A204.1 (cell line): ENCODE data around the gene MAP2K7.
"Not testable (repeated sequence)": the region's sequence is repeated elsewhere in the genome, so short reads cannot be mapped to it uniquely, and the experiment has no call there.

Source experiments
- FAIRE-seq: peaks from 2 replicates; lab custom pipeline; 2012; peaks lifted over from hg19 to GRCh38; lab: Jason Lieb, UNC

Gene MAP2K7

DNA sequence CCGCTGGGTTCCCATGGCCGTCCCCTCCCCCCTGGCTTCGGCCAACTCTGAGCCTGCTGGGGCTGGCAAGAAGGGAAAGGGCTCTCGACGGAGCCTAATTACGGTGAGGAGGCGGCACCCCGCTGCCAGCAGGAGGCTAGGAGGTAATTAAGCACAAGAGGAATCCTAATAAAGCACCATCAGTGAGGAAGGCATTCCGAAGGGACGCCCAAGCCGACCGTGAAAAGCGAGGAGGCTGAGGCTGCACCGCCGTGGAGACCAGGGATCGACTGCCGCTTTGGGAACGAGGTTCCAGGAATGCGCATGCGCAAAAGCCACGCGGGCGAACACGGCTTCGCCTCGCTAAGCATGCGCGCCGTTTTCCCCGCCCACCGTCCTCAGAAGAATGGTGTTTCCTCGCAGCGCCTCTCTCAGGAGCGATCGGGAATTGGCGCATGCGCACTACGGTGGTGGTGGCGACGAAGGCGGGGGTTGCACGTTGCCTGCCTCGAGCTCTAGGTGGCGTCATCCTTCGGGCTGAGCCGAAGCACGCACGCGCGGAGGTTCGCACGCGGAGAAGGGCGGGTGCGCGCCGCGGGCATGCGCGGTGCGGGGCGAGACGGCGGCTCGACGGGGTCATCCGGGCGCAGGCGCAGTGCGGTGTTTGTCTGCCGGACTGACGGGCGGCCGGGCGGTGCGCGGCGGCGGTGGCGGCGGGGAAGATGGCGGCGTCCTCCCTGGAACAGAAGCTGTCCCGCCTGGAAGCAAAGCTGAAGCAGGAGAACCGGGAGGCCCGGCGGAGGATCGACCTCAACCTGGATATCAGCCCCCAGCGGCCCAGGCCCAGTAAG is at the start of gene MAP2K7:
Gene MAP2K7, plus strand, starts transcription at position 634 of the 830 bp plus-strand sequence. Its CDS starts 68 bp downstream, at position 702.
- FAIRE-seq: peak; percentile 97

DNA sequence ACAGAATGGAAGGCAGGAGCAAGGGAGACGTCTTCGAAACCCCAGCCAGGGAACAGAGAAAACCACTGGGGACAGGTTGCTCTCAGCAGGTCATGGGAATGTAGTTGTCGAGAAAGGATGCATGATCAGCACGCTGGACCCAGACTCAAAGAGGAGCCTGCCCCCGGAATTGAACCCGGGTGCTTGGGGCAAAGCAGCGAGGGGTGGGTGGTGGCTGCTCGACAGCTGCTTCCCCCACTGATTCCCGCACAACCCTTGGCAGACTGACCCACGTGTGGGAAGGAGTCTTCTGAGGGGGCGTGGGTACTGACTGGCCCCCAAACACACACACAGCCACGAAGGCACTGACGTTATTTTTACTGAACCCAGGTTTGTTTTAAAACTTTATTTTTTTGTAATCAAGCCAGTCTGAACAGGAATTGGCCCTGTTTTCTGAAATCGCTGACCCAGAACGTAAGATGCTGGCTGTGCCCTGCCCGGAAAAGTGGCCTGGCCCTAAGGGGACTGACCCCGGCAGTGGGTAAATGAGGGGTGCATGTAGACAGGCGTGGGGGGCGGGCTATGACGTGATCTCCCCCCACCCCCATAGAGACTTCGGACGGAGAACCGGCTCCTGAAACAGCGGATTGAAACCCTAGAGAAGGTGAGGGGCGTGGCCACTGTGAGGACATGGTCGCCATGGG is 48.1 kb upstream of the MAP2K7 start:
- FAIRE-seq: no peak

DNA sequence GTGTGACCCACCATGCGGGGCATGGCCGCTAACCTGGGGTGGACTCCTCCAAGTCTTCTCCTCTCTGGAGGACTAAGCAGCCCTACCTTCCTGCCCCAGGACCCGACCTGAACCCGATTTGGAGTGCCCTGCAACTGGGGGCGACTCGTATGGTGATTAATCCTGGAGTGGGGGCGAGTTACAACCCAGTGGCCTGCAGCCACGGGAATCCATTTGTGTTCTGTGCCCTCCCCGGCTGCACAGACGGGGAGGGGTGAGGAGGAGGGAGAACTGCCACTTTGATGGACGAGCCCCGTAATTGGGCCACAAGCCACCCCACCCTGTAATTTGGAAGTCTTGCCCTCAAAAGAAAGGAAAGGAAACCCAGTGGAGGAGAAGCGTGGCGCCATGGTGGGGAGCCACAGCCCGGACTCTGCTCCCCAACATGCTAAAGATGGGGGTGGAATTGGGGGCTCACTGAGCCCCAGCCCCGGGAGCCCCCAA is 47.5 kb upstream of the MAP2K7 start:
- FAIRE-seq: no peak

DNA sequence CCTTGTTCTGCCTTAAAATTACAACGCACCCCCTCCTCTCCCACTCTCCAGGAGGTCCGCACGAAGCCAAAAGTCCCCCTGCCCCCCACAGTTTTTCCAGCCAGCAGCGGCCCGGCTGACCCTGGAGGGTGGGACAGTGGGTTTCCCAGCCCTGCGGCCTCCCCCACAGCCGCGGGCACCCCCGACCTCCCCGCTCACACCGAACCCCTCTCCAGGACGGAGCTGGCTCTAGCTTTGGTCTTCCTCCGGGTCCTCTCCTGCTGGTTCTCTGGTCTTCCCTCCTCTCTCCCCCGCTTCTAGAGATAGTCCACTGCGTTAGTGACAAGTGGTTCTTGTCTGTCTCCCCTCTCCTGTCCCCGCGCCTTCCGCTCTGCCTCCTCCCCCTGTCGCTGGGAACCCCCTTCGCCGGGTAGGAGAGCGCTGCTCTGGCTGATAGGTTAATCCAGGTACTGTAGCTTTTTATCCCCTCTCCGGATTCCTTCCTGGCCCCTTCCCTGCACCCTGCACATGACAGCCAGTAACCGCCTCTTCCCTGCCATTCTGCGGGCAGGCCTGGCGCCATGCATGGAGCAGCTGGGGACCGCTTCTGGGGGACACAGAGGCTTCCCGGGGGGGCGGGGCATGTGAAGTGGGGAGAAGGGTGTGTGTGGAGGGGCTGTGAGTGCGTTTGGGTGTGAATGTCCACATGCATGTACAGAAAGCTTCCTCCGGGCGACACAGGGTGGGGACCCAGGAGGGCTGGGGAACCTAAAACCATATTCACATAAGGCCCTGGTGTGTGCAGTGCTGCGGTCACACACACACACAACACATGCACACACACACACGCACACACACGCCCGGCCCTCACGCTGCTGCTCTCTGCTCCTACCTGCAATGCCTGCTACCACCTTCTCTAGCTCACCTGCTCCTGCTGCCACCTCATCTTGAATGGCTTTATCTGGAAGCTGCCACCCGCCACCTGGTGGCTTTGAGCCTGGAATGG is 46.7 kb upstream of the MAP2K7 start:
- FAIRE-seq: no peak

DNA sequence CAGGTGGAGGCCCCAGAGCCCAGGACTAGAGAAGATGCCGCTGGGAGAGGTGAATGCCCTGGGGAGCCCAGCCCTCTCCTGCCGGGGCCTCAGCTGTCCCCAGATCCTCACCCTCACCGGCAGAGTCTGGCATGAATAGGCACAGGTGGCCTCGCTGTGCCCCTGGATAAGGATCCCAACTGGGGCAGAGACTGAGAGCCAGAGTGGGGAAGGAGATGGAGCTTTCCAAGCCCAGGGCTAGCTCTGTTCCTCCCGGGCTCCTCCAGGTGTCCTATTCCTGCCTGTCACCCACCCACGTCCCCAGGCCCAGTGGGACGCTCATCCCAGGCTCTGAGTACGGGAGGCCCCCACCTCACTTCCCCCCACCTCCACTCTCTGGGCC is 46.0 kb upstream of the MAP2K7 start:
- FAIRE-seq: no peak

DNA sequence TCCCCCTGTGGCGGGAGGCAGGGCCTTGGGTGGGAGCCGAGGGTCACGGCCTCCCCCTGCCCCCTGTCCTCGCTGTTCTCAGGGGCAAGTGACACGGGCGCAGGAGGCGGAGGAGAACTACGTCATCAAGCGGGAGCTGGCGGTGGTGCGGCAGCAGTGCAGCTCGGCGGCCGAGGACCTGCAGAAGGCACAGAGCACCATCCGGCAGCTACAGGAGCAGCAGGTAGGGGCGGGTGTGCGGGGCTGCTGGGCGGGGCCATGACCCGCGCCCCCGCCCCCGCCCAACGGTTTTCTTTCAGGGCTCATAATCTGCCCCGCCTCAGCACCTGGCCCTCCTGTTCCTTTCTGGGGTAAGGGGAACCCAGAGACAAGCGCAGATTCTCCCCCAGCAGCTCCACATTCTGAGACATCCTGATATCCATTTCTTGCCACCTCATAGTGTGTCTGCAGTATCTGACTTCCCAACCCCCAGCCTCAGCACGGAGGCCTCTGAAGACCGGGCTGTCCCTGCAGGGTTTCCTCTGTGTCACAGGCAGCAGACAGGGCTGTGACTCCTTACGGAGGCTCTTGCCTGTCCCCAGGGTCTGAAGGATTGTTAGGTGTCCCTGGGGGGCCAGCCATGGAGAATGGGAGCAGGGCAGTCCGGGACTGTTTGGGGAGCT is 45.4 kb upstream of the MAP2K7 start:
- FAIRE-seq: no peak

DNA sequence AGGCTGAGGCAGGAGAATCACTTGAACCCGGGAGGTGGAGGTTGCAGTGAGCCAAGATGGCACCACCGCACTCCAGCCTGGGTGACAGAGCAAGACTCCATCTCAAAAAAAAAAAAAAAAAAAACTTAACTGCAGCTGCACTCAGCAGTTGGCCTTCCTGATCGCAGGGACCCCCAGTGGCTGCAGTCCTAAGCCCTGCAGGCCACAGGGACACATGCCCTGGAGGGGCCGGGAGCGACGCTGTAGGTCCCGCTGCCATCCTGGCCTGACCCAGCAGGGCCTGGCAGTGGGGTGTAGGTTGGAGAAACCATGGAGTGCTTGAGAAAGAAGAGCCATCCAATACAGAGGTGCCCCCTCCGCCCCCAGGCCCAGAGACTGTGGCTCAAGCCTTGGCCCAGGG is 44.6 kb upstream of the MAP2K7 start:
- FAIRE-seq: not testable (repeated sequence)

DNA sequence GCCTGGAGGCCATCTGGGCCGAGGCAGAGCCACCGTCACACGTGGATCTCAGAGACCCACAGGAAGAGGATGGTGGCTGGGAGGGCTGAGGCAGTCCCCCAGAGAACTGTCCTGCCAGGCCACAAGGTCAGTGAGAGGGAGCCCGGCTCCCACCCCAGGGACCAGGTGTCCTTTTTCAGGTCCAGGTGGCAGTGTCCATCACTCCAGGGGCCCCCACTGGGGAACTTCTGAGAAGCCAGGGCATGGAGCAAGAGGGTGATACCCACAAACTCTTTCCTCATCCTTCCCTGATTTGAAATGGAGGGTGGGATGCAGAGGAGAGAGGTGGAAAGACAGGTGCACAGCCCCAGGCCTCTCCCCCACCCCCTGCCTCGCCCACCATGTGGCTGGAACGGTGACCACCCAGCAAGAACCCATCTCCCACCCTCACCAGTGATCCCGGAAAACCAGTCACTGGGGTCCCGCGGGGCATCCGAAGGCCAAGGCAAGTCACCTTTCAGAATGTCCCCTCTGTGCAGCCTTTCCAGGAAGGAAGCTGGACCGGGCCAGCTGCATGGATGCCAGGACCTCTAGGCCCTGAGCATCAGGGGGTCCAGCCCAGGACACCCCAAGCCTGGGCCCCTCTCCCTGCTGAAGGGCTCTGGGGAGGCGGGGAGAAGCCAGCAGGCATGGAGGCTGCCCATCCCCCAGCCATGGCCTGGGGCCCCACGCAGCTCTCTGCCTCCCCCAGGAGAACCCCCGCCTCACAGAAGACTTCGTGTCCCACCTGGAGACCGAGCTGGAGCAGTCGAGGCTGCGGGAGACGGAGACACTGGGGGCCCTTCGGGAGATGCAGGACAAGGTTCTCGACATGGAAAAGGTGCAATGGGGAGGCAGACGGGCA is 43.6 kb upstream of the MAP2K7 start:
- no peak for FAIRE-seq

DNA sequence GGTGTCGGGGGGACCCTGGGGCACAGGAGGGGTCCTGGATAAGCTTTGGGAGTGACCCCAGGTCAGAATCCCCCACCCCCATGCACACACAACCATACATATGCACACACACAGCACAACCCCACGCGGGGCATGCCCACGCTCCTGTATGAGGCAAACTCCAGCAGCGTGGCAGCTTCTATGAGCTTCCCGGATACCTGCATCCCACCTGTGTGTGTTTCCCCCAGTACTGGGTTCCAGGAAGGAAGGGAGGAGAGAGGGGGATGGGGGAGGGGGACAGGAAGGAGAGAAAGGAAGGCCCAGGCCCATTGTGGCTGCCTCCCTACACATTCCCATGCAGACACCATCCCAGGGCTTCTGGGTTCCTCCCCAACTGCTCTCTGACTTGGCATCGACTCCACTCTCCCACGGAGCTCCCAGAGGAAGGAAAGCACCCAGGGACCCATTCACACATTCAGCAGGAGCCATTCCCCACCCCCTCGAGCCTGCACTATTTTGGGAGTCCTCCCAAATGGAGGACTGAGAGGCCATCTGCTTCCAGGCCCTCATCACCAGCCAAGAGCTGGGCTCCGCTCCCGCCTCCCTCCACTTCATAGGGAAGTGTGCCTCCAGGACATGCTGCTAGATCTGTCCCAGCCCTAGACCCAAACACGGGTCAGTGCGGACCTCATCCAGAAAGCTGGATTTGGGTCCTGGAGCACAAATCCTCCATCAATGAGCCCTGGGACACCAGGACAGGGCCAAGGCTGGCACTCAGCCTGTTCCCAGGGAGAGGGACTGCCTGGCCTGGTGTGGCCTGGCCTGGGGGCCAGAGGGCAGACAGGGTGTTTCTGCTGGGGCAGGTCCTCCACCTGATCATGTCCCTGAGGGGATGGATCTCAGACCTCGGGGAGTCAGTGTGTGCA is 42.7 kb upstream of the MAP2K7 start:
- FAIRE-seq: no peak

DNA sequence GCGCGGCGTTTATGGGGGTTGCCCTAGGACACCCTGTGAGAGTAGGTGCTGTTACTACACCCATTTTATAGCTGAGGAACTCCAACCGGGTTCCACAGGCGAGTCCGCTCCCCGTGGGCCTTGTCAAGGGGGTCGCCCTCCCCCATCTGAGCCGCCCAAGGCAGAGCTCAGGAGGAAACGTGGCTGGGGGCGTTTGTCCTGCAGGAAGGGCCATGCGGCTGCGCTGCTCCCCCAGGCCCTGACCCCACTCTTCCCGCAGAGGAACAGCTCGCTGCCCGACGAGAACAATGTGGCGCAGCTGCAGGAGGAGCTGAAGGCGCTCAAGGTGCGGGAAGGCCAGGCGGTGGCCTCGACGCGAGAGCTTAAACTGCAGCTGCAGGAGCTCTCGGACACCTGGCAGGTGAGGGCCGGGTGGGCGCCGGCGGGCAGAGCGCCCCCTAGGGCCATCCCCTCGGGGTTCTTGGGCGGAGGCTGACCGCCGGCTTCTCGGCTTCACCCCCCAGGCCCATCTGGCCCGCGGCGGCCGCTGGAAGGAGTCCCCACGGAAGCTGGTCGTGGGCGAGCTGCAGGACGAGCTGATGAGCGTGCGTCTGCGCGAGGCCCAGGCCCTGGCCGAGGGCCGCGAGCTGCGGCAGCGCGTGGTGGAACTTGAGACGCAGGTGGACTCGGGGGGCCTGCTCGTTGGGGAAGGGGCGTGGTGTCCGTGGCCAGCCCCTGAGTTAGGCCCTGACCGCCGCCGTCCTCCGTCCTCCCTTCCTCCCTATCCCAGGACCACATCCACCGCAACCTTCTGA is 41.9 kb upstream of the MAP2K7 start:
- no peak for FAIRE-seq

DNA sequence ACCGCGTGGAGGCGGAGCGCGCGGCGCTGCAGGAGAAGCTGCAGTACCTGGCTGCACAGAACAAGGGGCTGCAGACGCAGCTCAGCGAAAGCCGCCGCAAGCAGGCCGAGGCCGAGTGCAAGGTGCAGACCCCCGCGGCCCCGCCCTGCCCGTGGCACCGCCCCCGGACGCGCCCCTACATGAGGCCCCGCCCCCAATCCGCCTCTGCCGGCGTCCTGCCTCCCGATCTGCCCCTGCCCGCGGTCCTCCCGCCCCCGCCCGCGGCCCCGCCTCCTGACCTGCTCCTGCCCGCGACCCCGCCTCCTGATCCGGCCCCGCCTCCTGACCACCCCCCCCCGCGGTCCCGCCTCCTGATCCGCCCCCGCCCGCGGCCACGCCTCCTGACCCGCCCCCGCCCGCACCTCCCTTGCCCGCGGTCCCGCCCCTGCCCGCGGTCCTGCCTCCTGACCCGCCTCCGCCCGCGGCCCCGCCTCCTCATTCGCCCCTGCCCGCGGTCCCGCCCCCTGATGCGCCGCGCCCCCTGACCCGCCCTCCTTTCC is 41.2 kb upstream of the MAP2K7 start:
- FAIRE-seq: no peak

DNA sequence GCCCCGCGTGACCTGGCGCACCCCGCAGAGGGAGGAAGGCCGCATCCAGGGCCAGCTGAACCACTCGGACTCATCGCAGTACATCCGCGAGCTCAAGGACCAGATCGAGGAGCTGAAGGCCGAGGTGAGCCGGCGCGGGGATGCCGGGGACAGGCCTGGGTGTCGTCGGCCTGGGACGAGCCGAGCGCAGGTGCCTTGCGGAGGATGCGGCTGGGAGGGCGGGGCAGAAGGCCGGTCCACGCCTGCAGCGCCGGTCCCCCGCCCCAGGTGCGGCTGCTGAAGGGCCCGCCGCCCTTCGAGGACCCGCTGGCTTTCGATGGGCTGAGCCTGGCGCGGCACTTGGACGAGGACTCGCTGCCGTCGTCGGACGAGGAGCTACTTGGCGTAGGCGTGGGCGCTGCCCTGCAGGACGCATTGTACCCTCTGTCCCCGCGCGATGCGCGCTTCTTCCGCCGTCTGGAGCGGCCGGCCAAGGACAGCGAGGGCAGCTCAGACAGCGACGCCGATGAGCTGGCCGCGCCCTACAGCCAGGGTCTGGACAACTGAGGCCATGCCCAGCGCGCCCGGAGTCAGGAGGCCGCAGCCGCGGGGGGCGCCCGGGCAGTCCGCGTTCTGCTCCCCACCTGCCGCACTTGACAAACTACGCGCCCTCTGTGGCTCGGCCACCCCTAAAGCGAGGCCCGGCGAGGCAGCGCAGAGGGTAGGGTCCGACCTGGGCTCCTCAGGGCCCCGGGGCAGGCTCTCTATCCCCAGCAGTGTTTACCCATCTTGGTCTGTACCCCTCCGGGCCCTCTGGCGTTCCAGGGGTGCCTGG is 40.3 kb upstream of the MAP2K7 start:
- FAIRE-seq: no peak

DNA sequence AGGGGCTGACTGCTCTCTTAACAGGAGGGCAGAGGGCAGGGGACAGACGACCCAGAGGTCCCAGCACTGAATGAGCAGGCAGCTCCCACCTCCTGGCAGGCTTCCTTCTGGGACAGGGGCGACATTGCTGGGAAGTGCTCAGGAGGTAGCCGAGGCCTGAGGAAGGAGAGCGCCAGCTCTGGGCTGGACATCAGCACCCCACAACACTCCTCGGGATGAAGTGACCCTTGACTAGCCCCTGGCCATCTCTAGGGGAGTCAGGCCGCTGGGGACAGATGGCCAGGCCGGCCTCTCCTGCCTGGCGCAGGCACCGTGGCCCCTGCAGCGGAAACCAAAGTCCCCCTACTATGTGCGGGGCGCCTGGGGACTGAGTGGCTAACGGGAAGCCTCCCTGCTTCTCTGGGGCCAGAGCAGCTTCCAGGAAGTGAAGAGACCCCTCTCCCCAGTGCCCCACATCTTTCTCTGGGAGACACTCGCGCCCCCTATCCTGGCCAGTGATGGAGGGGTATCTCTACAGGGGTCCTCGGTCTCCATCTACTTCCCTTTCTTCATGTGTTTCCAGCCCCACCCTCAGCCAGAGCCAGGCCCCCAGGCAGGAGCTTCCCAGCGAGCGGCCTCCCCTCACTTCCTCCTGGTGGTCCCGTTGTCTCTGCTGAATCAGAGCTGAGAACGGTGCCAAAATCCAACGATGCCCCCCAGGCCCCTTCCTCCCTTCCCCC is 39.5 kb upstream of the MAP2K7 start:
- no peak for FAIRE-seq

DNA sequence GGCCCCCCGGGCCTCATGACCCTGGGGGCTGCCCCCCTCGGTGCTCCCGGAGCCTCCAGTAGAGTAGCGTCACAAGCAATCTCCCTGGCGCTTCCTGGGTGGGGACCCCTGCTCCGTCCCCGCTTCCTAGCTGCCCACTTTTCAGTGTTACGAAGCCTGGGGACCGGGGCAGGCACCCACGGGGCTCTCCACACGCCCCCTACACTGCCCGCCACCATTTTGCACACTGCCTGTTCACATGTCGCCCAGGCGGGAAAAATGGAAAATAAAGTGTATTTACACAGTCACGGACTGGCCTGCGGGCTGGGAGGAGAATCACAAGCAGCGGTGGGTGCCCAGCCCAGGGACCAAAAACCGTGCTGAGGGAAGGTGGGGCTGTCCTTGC is 39.0 kb upstream of the MAP2K7 start:
- FAIRE-seq: no peak

DNA sequence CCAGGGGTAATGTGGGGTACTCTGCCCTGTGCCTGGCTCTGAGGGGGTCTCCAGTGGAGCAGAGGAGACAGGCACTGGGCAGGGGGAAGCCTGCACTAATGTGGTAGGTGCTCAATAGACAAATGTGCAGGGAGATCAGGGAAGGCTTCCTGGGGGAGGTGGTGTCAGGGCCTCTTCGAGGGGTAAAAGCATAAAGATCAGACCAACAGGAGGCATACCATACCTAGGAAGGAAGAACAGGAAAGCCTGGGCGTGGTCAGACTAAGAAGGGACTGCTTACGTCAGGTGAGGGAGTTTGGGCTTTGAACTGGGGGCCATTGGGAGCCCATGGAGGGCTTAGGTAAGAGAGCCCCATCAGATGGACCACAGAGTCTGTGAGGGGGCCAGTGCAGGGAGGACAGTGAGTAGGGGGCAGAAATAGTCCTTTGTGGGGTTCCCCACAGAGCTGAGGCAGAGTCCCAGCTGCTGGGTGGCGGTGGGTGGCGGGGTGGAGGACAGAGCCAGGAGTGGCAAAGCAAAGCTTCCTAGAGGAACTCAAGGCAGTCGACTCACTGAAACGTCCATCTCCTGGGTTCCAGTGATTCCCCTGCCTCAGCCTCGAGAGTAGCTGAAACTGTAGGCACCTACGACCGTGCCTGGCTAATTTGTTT is 38.3 kb upstream of the MAP2K7 start:
- FAIRE-seq: no peak

DNA sequence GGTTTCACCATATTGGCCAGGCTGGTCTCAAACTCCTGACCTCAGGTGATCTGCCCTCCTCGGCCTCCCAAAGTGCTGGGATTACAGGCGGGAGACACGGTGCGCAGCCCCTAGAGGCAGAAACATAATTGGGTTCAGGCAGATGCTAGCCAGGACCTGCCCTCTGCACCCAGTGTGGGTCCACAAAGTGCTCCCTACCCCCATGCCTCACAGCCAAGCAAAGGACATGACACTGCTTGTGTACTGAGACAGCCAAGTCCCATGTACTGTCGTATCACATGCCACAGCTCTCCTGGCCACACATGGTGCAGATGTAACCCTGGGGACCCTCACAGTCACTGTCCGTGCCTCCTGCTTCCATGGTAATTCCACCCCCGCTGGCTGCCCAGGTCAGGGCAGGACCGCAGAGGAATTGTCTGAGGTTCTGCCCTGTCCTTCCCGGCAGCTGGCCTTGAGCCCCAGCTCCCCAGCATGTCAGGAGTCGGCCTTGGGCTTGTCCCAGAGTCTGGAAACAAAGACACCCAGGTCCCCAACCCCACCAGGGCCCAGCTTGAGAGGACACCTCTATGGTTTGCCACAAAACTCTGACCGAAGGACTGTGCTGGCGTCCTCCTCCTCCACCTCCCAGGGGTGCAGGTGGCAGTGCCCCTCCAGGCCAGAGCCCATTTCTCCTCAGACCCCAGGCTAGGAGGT is 37.1 kb upstream of the MAP2K7 start:
- FAIRE-seq: no peak
